Jurkat, Clone E6-1 (cell line): ENCODE measurements around the gene DIRAS1.
"Not testable (repeated sequence)": the region's sequence is repeated elsewhere in the genome, so short reads cannot be mapped to it uniquely, and the experiment has no call there.

Experiments used
- DNase-seq: peaks from one replicate; pipeline ENCODE4 v3.0.0-alpha.2; 2011; ENCODE audit warnings: low read depth, low spot score
- H3K4me3 ChIP-seq: 2 replicates; pipeline ENCODE4 v1.5.1; 2011; ENCODE audit warnings: mild to moderate bottlenecking, low read length, control low read depth, moderate library complexity

Gene DIRAS1

DNA sequence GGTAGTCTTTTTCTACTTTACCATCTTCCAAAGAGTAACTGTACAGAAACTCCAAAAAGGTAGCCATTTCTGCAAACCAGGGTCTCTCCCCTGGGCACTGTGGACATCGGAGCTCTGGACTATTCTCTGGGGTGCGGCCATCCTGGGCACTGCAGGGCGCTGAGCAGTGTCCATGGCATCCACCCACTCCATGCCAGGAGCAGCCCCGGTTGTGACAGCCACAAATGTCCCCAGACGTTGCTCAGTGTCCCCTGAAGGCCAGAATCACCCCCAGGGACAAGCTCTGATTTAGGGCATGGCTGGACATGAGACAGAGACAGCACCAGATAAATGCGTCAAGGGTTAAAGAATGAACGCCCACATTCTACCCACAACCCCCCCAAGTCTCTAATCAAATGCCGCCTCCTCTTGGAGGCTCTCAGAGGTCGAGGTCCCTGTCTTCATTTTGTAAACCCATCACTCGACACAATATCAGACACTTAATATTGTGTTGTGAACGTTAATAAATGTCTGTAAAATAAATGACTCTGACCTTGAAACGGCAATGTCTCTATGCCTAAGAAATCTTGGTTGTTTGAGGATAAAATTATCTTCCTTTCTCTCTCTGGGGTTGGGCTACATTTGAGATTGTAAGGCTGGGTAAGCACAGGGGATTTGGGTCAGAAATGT, 27.5 kb downstream of the DIRAS1 start:
- no peak overlapping the region for H3K4me3 ChIP-seq

GRCh38 chr19:2691951-2692350, 29.2 kb downstream of the DIRAS1 start:
- DNase-seq = no peak
- H3K4me3 ChIP-seq = no peak overlapping the region

More for the DNA sequence above, 27.5 kb downstream of the DIRAS1 start:
- DNase-seq = no peak

- H3K4me3 ChIP-seq = no peak overlapping the region
- DNase-seq = no peak
These were observed 30.3 kb downstream of the DIRAS1 start for GRCh38 chr19:2690856-2691255.

DNA sequence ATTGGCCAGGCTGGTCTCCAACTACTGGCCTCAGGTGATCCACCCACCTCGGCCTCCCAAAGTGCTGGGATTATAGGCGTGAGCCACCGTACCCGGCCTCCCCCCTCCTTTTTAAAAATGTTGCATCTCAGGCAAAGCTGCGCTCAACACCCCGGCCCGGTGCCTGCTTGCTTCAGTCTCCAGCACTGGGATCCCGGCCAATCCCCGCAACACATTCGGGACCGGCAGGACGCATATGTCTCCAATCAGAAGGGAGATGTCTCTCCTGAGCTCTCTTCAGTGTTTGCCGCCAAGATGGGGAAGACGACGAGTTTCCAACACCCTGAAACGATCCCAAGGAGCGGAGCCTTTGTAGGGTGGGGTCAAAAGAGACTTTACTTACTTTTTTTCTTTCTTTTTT, 34.8 kb downstream of the DIRAS1 start:
- no peak for DNase-seq

GRCh38 chr19:2685204-2685704, 35.9 kb downstream of the DIRAS1 start:
- H3K4me3 ChIP-seq = no peak overlapping the region
- DNase-seq = no peak

More for the DNA sequence above, 34.8 kb downstream of the DIRAS1 start:
- no peak overlapping the region for H3K4me3 ChIP-seq

GRCh38 chr19:2683430-2684003, 37.7 kb downstream of the DIRAS1 start:
- no peak for DNase-seq
- no peak overlapping the region for H3K4me3 ChIP-seq

- DNase-seq = no peak
- no peak overlapping the region for H3K4me3 ChIP-seq
These were observed 40.4 kb downstream of the DIRAS1 start for GRCh38 chr19:2680808-2681207.

GRCh38 chr19:2679439-2679838, 41.7 kb downstream of the DIRAS1 start:
- no peak for DNase-seq
- H3K4me3 ChIP-seq = no peak overlapping the region

GRCh38 chr19:2678948-2679347, 42.2 kb downstream of the DIRAS1 start:
- not testable (repeated sequence) for H3K4me3 ChIP-seq, DNase-seq

GRCh38 chr19:2678044-2678671, 43.0 kb downstream of the DIRAS1 start:
- no peak for DNase-seq
- H3K4me3 ChIP-seq = no peak overlapping the region

DNA sequence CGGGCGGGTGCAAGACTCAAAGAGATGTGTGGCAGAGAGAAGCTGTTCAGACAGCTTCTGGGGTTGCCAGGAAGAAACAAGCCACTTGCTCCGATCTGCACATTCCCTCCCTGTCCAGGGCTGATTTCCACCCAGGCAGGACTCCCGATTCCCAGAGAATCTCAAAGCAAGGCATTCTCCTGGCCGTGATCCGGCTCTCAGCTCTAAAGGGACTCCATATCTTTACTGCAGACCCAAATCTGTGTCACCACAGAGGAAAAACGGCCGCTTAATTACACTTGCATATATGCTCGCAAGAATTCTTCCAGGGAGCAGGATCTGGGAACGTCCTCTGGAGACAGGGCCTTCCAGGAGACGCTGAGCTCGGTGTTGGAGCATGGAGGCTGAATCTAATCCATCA, 44.3 kb downstream of the DIRAS1 start:
- H3K4me3 ChIP-seq = no peak overlapping the region
- no peak for DNase-seq

DNA sequence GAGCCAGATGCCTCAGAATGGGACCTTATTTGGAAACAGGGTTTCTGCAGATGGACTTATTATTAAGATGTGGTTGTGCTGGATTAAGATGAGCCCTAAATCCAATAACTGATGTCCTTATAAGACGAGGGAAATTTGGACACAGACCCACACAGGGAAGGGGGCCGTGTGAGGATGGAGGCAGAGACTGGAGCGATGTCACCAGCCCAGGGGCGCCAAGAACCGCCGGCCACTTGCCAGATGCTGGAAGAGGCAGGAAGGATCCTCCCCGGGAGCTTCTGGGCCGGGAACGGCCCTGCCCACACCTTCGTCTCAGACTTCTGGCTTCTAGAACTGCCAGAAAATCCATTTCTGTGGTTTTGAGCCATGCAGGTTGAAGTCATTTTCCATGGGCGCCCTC, 45.3 kb downstream of the DIRAS1 start:
- no peak for DNase-seq
- no peak overlapping the region for H3K4me3 ChIP-seq

- no peak overlapping the region for H3K4me3 ChIP-seq
- no peak for DNase-seq
These were observed 51.0 kb downstream of the DIRAS1 start for GRCh38 chr19:2670217-2670616.

DNA sequence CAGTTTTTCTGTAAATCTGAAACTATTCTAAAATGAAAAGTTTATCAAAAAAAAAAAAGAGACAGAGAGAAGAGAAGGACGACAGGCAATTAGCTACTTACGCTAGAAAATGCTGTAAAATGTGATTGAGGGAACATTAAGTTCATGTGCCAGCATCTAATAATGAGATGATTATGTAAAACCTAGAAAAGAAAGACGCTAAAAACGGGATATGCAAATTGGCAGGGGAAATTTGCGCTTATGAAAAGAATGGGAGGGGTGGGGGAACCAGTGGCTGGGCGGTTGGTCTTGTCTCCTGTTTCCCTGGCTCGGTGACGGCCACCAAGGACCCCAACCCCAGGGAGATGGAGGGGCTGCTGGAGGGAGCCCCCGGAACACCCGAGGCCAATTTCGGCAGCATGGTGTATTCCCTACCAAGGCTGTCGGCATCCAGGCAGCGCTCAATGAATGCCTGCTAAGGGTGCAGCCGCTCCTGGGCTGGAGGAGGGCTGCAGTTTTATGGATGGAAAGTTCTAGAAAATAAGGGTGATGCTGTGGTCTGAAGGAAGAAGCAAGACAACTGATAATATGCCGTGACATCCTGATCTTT, 52.9 kb downstream of the DIRAS1 start:
- H3K4me3 ChIP-seq = no peak overlapping the region
- DNase-seq = no peak

DNA sequence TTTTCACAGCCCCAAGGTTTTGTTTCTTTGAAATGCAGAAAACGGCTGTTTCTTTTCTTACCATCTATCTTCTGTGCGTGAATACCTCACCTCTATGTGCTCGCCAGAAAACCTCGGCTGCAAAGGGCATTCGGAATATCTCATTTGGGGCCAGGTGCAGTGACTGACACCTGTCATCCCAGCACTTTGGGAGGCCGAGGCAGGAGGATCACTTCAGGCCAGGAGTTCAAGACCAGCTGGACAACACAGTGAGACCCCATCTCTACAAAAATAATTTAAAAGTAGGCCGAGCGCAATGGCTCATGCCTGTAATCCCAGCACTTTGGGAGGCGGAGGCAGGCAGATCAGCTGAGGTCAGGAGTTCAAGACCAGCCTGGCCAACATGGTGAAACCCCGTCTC, 53.8 kb downstream of the DIRAS1 start:
- DNase-seq, H3K4me3 ChIP-seq: not testable (repeated sequence)

- DNase-seq = no peak
- H3K4me3 ChIP-seq = no peak overlapping the region
These were observed 54.7 kb downstream of the DIRAS1 start for GRCh38 chr19:2666344-2666994.

- no peak for DNase-seq
- H3K4me3 ChIP-seq = no peak overlapping the region
These were observed 56.1 kb downstream of the DIRAS1 start for GRCh38 chr19:2665103-2665502.
